ENCODE results near the gene MAP4K2. TPM values are rescaled to one million over a fixed set of nuclear protein-coding genes. Genes with fewer than 3 reads are reported as not detected.

Gene MAP4K2
- total RNA-seq, 1 donor from 2014 or later, result 20.2 TPM

DNA sequence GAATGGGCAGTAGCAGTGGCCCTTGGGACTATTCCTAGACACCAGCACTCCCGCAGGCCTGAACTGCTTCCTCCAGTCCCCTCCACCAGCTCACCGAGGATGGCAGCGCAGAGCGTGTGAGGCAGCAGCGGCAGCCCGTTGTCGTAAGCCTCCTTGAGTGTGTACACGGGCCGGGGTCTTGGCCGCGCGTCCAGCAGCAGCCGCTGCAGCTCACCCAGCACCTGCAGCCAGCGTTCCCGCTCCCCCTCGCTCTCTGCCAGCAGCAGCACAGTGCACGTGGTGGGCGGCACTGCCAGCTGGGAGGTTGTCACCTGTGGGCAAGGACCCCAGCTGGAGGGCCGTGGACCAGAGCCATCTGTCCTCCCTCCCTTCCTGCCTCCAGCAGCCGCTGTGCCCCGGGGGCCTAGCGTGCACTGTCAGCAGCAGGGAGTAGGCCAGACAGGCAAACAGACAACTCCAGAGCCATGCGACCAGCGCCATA lies 28.4 kb upstream of the MAP4K2 start:
- Mint-ChIP-seq H3K27me3 (no peaks in the 10 kb centered on the region), H3K4me1 (ENCODE audit: unreplicated experiment) (no peaks in the 10 kb centered on the region), H3K4me3 (no peak overlapping the region), H3K36me3 (peaks cover 5% of the 10 kb centered on the region), H3K9me3 (no peaks in the 10 kb centered on the region), H3K27ac (no peak overlapping the region)
- TF ChIP-seq, protein P1, sequence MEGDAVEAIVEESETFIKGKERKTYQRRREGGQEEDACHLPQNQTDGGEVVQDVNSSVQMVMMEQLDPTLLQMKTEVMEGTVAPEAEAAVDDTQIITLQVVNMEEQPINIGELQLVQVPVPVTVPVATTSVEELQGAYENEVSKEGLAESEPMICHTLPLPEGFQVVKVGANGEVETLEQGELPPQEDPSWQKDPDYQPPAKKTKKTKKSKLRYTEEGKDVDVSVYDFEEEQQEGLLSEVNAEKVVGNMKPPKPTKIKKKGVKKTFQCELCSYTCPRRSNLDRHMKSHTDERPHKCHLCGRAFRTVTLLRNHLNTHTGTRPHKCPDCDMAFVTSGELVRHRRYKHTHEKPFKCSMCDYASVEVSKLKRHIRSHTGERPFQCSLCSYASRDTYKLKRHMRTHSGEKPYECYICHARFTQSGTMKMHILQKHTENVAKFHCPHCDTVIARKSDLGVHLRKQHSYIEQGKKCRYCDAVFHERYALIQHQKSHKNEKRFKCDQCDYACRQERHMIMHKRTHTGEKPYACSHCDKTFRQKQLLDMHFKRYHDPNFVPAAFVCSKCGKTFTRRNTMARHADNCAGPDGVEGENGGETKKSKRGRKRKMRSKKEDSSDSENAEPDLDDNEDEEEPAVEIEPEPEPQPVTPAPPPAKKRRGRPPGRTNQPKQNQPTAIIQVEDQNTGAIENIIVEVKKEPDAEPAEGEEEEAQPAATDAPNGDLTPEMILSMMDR (conservative IDR thresholded peaks at IDR 0.05), result no peak
- DNase-seq (ENCODE audit: extremely low spot score, unreplicated experiment), result no peak

- no peak overlapping the region for H3K4me3 Mint-ChIP-seq
- H3K27me3 Mint-ChIP-seq, result no peaks in the 10 kb centered on the region
- no peak overlapping the region for H3K27ac Mint-ChIP-seq
- H3K9me3 Mint-ChIP-seq, result no peaks in the 10 kb centered on the region
- peaks cover 8% of the 10 kb centered on the region for H3K36me3 Mint-ChIP-seq
- TF ChIP-seq, protein P1 (conservative IDR thresholded peaks at IDR 0.05), result no peak
- DNase-seq (ENCODE audit: extremely low spot score, unreplicated experiment), result no peak
- no peaks in the 10 kb centered on the region for H3K4me1 Mint-ChIP-seq (ENCODE audit: unreplicated experiment)
Observed at GRCh38 chr11:64829536-64830251, 26.7 kb upstream of the MAP4K2 start.

GRCh38 chr11:64827451-64827839 lies 24.4 kb upstream of the MAP4K2 start:
- DNase-seq (ENCODE audit: extremely low spot score, unreplicated experiment), result no peak
- TF ChIP-seq, protein P1 (conservative IDR thresholded peaks at IDR 0.05), result no peak
- H3K4me1 Mint-ChIP-seq (ENCODE audit: unreplicated experiment), result no peaks in the 10 kb centered on the region
- no peak overlapping the region for H3K27ac Mint-ChIP-seq
- peaks cover 8% of the 10 kb centered on the region for H3K36me3 Mint-ChIP-seq
- H3K27me3 Mint-ChIP-seq, result no peaks in the 10 kb centered on the region
- H3K4me3 Mint-ChIP-seq, result no peak overlapping the region
- H3K9me3 Mint-ChIP-seq, result no peaks in the 10 kb centered on the region

GRCh38 chr11:64826578-64827450 lies 23.8 kb upstream of the MAP4K2 start:
- TF ChIP-seq, protein P1 (conservative IDR thresholded peaks at IDR 0.05), result no peak
- Mint-ChIP-seq H3K27ac (no peak overlapping the region), H3K4me1 (ENCODE audit: unreplicated experiment) (no peaks in the 10 kb centered on the region), H3K9me3 (no peaks in the 10 kb centered on the region), H3K27me3 (no peaks in the 10 kb centered on the region), H3K4me3 (no peak overlapping the region), H3K36me3 (peaks cover 8% of the 10 kb centered on the region)
- no peak for DNase-seq (ENCODE audit: extremely low spot score, unreplicated experiment)

DNA sequence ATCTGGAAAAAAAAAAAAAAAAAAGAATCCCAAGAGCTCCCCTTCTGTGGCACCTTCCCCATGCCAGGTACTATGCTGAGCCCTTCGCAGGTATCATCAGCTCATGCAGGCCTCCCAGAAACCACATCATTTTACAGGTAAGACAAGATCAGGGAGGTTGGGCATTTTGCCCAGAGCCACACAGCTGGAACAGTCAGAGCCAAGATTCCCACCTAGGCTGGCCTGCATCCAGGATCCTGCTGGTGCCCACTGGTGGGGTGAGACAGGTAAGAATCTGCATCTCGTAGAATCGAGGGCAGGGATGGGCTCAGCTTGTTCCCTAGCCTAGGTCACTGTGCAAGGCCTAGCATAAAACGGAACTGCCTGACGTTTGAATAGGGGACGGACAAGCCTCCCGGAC lies 23.0 kb upstream of the MAP4K2 start:
- Mint-ChIP-seq H3K4me3 (no peak overlapping the region), H3K27ac (no peak overlapping the region), H3K9me3 (no peaks in the 10 kb centered on the region), H3K27me3 (no peaks in the 10 kb centered on the region), H3K36me3 (peaks cover 8% of the 10 kb centered on the region), H3K4me1 (ENCODE audit: unreplicated experiment) (no peaks in the 10 kb centered on the region)
- TF ChIP-seq, protein P1 (conservative IDR thresholded peaks at IDR 0.05), result no peak
- DNase-seq (ENCODE audit: extremely low spot score, unreplicated experiment), result no peak

All from type B pancreatic cell (in vitro differentiated cells).